GM20431 (cell line): ENCODE data around the gene PGLYRP2.

Experiments
- in situ Hi-C: fragments of 300-500 bp; cut with MseI, MboI; formaldehyde crosslinking; loops from one replicate; pipeline ENCODE4 v1.15.0; 2020; ENCODE audit warnings: low sequenced_read_pairs; ENCODE audit not compliant: unreplicated experiment

PGLYRP2 gene

DNA sequence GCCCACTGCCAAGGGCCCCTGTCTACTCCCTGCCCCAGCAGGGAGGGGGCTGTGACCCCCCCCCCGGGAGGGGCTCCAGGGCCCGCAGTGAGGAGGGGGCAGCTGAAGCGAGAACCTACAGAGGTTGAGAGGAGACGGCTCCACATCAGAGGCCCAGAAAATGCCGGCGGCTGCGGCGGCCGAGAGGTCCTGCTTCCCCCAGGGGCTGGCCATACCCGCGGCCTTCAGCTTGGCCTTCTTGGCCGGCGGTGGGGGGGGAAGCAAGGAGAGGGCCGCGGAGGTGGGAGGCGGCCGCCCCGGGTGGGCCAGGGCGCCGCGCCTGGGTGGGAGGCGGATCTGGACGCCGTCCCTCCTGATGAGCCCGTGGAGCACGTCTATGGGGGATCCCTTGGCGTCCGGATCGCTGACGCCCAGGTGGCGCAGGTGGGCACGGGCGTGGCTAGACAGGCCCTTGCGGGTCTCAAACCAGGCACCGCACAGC is 51.3 kb downstream of the PGLYRP2 start:
- in situ Hi-C loops = no loop called here

GRCh38 chr19:15427350-15427700 is 52.0 kb downstream of the PGLYRP2 start:
- in situ Hi-C loops = no loop called here

DNA sequence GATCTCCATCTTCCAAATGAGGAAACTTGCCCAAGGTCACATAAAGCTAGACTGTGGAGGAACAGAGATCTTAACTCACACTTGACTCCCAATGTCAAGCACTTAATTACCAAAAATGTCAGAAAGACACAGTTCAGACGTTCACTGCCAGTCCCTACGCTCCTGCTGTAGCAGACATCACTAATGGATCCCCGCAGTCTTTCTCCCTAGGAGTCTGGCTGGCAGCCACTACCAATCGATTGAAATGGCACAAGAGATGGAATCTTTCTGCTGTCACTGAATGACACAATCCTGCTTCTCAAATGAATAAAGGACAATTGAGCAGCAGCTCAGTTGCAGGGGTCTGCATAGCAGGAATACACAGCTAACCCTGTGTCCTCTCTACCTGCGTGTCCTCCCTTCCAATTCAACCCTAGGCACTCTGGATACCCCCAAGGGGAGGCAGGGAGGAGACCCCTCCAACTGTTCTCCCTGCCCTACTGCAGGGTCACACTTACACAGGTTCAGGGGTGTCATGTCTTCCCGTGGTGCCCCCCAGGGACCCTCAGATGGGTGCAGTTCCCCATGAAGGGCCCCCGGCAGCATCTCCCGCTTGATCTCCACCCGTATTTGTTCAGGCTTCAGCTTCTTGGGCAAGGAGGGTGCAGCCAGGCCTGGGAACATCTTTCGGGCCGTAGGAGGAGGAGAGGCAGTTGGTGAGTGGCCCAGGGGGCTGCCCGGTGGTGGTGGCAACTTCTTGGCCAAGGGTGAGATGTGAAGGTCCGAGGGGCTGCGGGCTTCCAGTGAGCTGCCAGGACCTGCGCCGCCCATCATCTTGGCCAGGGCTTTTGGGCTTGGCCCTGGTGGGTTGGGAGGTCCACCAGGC is 52.6 kb downstream of the PGLYRP2 start:
- in situ Hi-C loops = no loop called here

GRCh38 chr19:15425321-15425950 is 53.9 kb downstream of the PGLYRP2 start:
- in situ Hi-C loops = no loop called here

DNA sequence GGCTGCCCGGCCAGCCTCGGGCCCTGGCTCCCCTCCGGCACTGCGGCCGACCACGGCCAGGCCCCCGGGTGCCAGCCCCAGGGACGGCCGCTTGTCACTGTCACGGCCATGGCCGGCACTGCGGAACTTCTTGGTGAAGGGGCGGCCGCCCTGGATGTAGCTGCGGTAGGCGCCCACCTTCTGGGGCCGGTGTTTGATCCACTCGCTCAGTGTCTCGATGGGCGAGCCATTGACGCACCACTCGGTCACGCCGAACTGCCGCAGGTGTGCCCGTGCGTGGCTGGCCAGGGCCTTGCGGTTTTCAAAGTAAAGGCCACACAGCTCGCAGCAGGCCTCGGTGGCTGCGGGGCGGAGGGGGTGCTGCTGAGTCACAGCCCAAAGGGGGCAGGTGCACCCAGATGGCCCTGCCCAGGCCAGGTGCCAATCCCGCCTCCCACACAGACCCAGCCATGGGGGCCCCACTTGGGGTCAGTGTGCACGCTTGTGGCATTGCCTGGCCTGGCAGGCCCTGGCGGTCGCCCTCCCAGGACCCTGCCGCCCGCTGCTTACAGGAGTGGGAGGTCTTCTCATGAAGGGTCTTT is 54.5 kb downstream of the PGLYRP2 start:
- in situ Hi-C loops = no loop called here

GRCh38 chr19:15424121-15424520 is 55.2 kb downstream of the PGLYRP2 start:
- in situ Hi-C loops = no loop called here

- in situ Hi-C loops = no loop called here
Observed at GRCh38 chr19:15423130-15423529, 56.2 kb downstream of the PGLYRP2 start.

- in situ Hi-C loops = no loop called here
Observed at GRCh38 chr19:15422296-15423075, 56.8 kb downstream of the PGLYRP2 start.

DNA sequence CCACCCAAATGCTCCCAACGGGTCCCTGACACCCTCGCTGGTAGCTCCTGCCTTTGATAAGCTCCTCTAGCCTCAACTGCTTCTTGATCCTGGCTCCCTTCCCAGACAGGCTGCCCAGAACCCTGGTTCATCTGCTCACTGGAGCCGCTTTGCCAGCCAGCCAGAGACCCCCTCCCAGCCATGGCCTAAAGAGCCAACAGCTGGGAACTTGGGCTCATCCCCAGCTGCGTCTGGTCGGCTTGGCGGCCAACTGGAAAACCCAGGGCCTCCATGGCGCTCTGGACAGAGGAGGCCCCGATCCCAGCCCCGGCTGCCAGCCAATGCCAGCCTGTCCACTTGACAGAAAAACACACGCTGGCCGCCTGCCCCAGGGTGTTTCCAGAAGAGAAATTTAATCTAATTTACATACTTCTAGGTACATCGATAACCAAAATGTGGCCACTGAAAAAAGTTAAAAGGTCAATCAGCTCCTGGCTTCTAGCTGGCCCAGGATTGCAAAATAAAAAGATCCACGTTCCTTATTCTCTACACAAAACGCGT is 57.5 kb downstream of the PGLYRP2 start:
- in situ Hi-C loops = no loop called here

DNA sequence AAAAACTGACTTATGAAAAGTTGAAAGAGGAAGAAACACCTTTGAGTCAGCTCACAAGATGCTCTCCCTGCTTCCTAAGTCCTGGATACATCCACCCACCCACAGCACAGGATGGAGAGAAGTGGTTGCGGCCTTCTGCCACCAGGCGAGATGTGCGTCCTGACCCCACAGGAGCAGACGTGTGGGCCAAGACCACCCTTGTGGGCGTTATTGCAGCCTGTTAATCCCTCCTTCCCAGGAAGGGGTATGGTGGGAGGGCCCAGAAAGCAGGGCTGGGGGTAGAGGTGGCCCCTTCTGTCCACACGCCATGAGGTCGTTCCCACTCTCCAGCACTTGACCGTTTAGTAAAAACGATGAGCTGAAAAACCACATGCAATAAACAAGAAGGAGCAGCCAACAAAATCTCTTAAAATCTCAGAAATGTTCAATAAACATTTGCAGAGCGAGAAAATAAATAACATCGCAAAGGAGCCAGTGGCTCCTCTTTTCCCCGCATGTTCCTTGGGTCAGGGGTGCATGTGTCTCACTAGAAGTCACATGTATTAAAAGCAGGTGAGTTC is 58.1 kb downstream of the PGLYRP2 start:
- in situ Hi-C loops = no loop called here

DNA sequence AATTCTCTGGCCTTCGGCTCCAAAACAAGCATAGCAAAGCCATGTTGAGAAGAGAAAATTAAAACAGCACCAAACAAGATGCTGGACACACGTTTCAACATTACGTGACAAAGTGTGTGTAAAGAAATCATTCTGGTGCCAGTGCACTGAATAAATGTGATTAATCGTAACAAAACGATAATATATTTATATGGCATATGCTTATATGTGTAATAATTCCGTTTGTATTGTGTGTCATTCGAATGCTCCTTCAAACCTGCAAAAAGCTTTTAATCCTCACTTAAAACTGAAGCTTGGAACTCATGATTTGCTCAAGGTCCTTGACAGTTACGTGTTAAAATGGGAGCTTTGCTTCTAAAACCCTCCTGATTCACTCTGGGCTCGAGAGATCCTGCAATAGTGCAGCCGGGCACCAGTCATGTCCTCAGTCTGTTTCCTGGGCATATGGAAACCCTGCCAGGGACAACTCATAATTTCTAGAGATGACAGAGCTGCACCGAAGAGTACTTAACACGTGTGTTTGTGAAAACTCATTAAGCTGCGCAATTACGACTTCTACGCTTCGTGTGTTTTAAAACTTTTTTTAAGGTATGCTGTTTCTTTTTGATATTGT is 59.8 kb downstream of the PGLYRP2 start:
- in situ Hi-C loops = loop anchor here (10.0 kb wide), 1 partner anchor 135 kb away; no protein-coding TSS in a partner anchor
